HepG2 (cell line): ENCODE measurements around the gene METTL1. TPM values are rescaled to one million over a fixed set of nuclear protein-coding genes. Genes with fewer than 3 reads are reported as not detected.

ENCODE experiments used
- ATAC-seq: fragments of 200-7000 bp; cut with Tn5 transposase; 3 replicates; pipeline ENCODE4 v1.9.1; 2020; ENCODE audit warnings: mild to moderate bottlenecking, moderate library complexity
- BruUV-seq: library from RNA; stranded (reverse); fragments of 400-500 nt; replicated peaks from 2 replicates; lab custom pipeline; 2021; lab: Mats Ljungman, UMichigan
- CTCF ChIA-PET: fragments of 300-600 bp; formaldehyde crosslinking; extraction: SDS; loops from one replicate; lab custom pipeline; 2021; ENCODE audit warnings: low total read pairs, inconsistent platforms, low intra/inter-chr PET ratio; lab: Yijun Ruan, JAX
- POLR2A ChIA-PET: fragments of 350-600 bp; sonication (Branson Sonifier 250); formaldehyde crosslinking; loops from one replicate; lab custom pipeline; 2020; ENCODE audit warnings: antibody characterized with exemption, inconsistent platforms; lab: Yijun Ruan, JAX
- DNase-seq: peaks from one replicate; pipeline ENCODE4 v3.0.0-alpha.2; 2015; ENCODE audit warnings: low spot score
- FAIRE-seq: peaks from 3 replicates; lab custom pipeline; 2011; peaks lifted over from hg19 to GRCh38; lab: Jason Lieb, UNC
- H2AFZ ChIP-seq: one replicate; pipeline ENCODE4 v1.6.1; 2011; ENCODE audit warnings: low read length, inconsistent platforms
- H3K27ac ChIP-seq: fragments of 300-600 bp; 3 replicates; pipeline ENCODE4 v1.8.0; 2011; ENCODE audit warnings: mixed run types, mild to moderate bottlenecking, mixed read lengths, low read length, inconsistent platforms; ENCODE audit not compliant: insufficient read depth; ENCODE audit errors: extremely low read length
- H3K27me3 ChIP-seq, 2 experiments: fragments of 200-600 bp in 1 of 2; 2 replicates in 1 of 2; 3 replicates in 1 of 2; pipeline versions ENCODE4 v1.6.0 to v1.8.0; 2011; ENCODE audit warnings: low read length in 2 of 2, mild to moderate bottlenecking in 2 of 2, moderate library complexity in 2 of 2, inconsistent platforms in 1 of 2; ENCODE audit not compliant: insufficient read depth in 2 of 2, control insufficient read depth in 1 of 2
- H3K36me3 ChIP-seq, 2 experiments: fragments of 200-600 bp in 1 of 2; replicated peaks in 1 of 2; 2 replicates in 1 of 2; 3 replicates in 1 of 2; pipeline versions ENCODE4 v1.5.1 to v1.8.0; 2011; ENCODE audit warnings: low read length in 2 of 2, inconsistent platforms in 1 of 2; ENCODE audit not compliant: insufficient read depth in 2 of 2, control insufficient read depth in 1 of 2
- H3K4me1 ChIP-seq: 2 replicates; pipeline ENCODE4 v1.5.1; 2012; ENCODE audit warnings: low read length, inconsistent platforms; ENCODE audit not compliant: insufficient read depth
- H3K4me2 ChIP-seq: 2 replicates; pipeline ENCODE4 v1.6.0; 2011; ENCODE audit warnings: low read depth, low read length, inconsistent platforms
- H3K4me3 ChIP-seq, 3 experiments: fragments of 200-600 bp in 1 of 3; sonication (generic), shearing (Covaris generic) in 1 of 3; replicated peaks in 1 of 3; 2 replicates each; pipeline ENCODE4 v1.5.1; 2011 to 2016; ENCODE audit warnings: low read length in 3 of 3, inconsistent platforms in 2 of 3, low read depth in 2 of 3, mild to moderate bottlenecking in 2 of 3, control low read depth in 1 of 3, mixed read lengths in 1 of 3; ENCODE audit not compliant: insufficient read depth in 1 of 3
- H3K79me2 ChIP-seq: one replicate; pipeline ENCODE4 v1.6.1; 2011; ENCODE audit warnings: low read length, inconsistent platforms; ENCODE audit not compliant: insufficient read depth
- H3K9ac ChIP-seq: 2 replicates; pipeline ENCODE4 v1.6.0; 2011; ENCODE audit warnings: mild to moderate bottlenecking, low read depth, low read length, inconsistent platforms; ENCODE audit not compliant: insufficient read depth
- H3K9me3 ChIP-seq: 2 replicates; pipeline ENCODE4 v1.5.1; 2012; ENCODE audit warnings: mild to moderate bottlenecking, low read length
- H4K20me1 ChIP-seq: 2 replicates; pipeline ENCODE4 v1.6.0; 2011; ENCODE audit warnings: inconsistent platforms, mild to moderate bottlenecking, low read length, moderate library complexity; ENCODE audit not compliant: insufficient read depth
- ATF7 ChIP-seq, 2 experiments: fragments of 450-650 bp in 1 of 2; sonication (generic) in 1 of 2; formaldehyde crosslinking in 1 of 2; IDR thresholded peaks; 2 replicates each; pipeline versions ENCODE4 v1.4.0 to v1.6.1; 2016 to 2020; ENCODE audit warnings: antibody characterized with exemption in 1 of 2, mild to moderate bottlenecking in 1 of 2, missing genetic modification reagents in 1 of 2
- FOXK2 ChIP-seq: fragments of 450-650 bp; IDR thresholded peaks from 2 replicates; pipeline ENCODE4 v1.6.1; 2016
- HBP1 ChIP-seq: IDR thresholded peaks from 2 replicates; pipeline ENCODE4 v1.6.1; 2016; ENCODE audit warnings: low read depth, control low read depth
- HOXD1 ChIP-seq: sonication (generic); formaldehyde crosslinking; IDR thresholded peaks from 2 replicates; pipeline ENCODE4 v1.5.0; 2020; ENCODE audit warnings: missing genetic modification reagents
- MEIS2 ChIP-seq: sonication (generic); formaldehyde crosslinking; IDR thresholded peaks from 2 replicates; pipeline ENCODE4 v1.9.0; 2021; ENCODE audit warnings: mild to moderate bottlenecking, missing genetic modification reagents
- TFE3 ChIP-seq: IDR thresholded peaks from 2 replicates; pipeline ENCODE4 v1.6.1; 2016
- YY1 ChIP-seq: IDR thresholded peaks from 2 replicates; pipeline ENCODE4 v1.6.1; 2011; ENCODE audit warnings: low read length, low read depth, moderate library complexity, mild to moderate bottlenecking; ENCODE audit not compliant: insufficient read depth, insufficient replicate concordance
- ZNF260 ChIP-seq: sonication (generic); formaldehyde crosslinking; IDR thresholded peaks from 2 replicates; pipeline ENCODE4 v1.4.0; 2020; ENCODE audit warnings: missing genetic modification reagents, low read depth, mild to moderate bottlenecking, borderline replicate concordance
- WGBS: methylation state at CpG from one replicate; pipeline ENCODE4 v1.1.6; 2017; ENCODE audit warnings: low lambda C conversion rate; 5-methylcytosine and 5-hydroxymethylcytosine counted together
- in situ Hi-C: cut with HindIII; loops from 2 replicates; pipeline ENCODE4 v1.10.0; 2017; ENCODE audit warnings: low pct_unique_long_range_greater_than_20kb; ENCODE audit not compliant: extremely low pct_ligation_motif_present
- intact Hi-C: fragments of 100-400 bp; cut with micrococcal nuclease; formaldehyde crosslinking; loops from one replicate; pipeline ENCODE4 v1.10.0; 2022; ENCODE audit not compliant: unreplicated experiment
- polyA plus RNA-seq, 8 experiments: library from polyadenylated mRNA; depleted of rRNA in 3 of 8; stranded (reverse) in 7 of 8; unstranded in 1 of 8; fragments of >200 nt; fragmentation: Illumina TruSeq in 4 of 8; extraction: Trizol in 4 of 8; gene quantifications; 2 replicates each; pipeline versions ENCODE4 v1.2.1 to v1.2.3, GENCODE V29; 2011 to 2016; ENCODE audit warnings: low read depth in 4 of 8, missing spikeins in 1 of 8, mixed read lengths in 1 of 8; ENCODE audit not compliant: insufficient read depth in 1 of 8
- total RNA-seq, 5 experiments: library from RNA; depleted of rRNA; stranded (reverse); fragments of >200 nt; fragmentation: Illumina TruSeq; extraction: Trizol; gene quantifications; 2 replicates each; pipeline ENCODE4 v1.2.3, GENCODE V29; 2016; ENCODE audit warnings: low read depth in 1 of 5

Gene METTL1
- total and polyA plus RNA-seq, 2 of the 13 experiments (the other 11 are each of a cell fraction or from before 2014, with no cell fraction given), result 34.7 to 36.9 TPM

GRCh38 chr12:57797933-57798332 is 26.0 kb upstream of the METTL1 start (continued):
- TF ChIP-seq TFE3 (CRISPR knock-in tag) (no peak), ATF7 (IDR thresholded peaks at IDR 0.05) (peak; percentile 20; the same call in 1 of the 2 replicates), ATF7 (CRISPR knock-in tag; IDR thresholded peaks at IDR 0.05) (no peak), YY1 (no peak), ZNF260 (CRISPR knock-in tag) (no peak), MEIS2 (CRISPR knock-in tag) (no peak)

- Histone ChIP-seq H3K4me1 (no peaks in the 10 kb centered on the region), H2AFZ (no peak overlapping the region), H3K9me3 (no peaks in the 10 kb centered on the region), H3K36me3 (peaks cover 14 to 54% of the 10 kb centered on the region in 2 experiments), H3K27ac (no peak overlapping the region), H3K79me2 (no peaks in the 10 kb centered on the region), H3K4me2 (no peak overlapping the region), H3K9ac (no peak overlapping the region), H4K20me1 (no peaks in the 10 kb centered on the region), H3K4me3 (no peak overlapping the region), H3K27me3 (no peaks in the 10 kb centered on the region)
- ATAC-seq (no peak), FAIRE-seq (no peak), DNase-seq (no peak)
- ChIA-PET POLR2A (no interaction called here), CTCF (no interaction called here)
- intact Hi-C loops, result no loop called here
- in situ Hi-C loops, result no loop called here
- 93% methylated on average over 1 of the region's 1 CpG for WGBS
- no TSS peak for BruUV-seq
- no peak for TF ChIP-seq HOXD1
- TF ChIP-seq FOXK2, result no peak
- TF ChIP-seq HBP1, result no peak
- TF ChIP-seq, all 625 proteins: peak for 0
Measured at GRCh38 chr12:57796996-57797395, 25.1 kb upstream of the METTL1 start.
